Transverse colon (tissue), 4 donors: ENCODE data around the gene C16orf89. TPM values are rescaled to one million over a fixed set of nuclear protein-coding genes. Genes with fewer than 3 reads are reported as not detected.

Experiments used
- DNase-seq: peaks from one replicate; pipeline ENCODE4 v3.0.0-alpha.2; 2019
- H3K27ac ChIP-seq, 4 donors: fragments of 200-600 bp; sonication (generic); 2 replicates each; pipeline ENCODE4 v1.5.1; 2016 to 2018; ENCODE audit warnings: inconsistent platforms in 4 of 4
- H3K27me3 ChIP-seq: fragments of 200-600 bp; sonication (generic); 2 replicates; pipeline ENCODE4 v1.5.1; 2017; ENCODE audit warnings: inconsistent platforms
- H3K36me3 ChIP-seq, 4 donors: fragments of 200-600 bp; sonication (generic); 2 replicates each; pipeline ENCODE4 v1.5.1; 2017 to 2019; ENCODE audit warnings: inconsistent platforms in 4 of 4
- H3K4me1 ChIP-seq, 4 donors: fragments of 200-600 bp; sonication (generic); 2 replicates each; pipeline ENCODE4 v1.5.1; 2017 to 2020; ENCODE audit warnings: inconsistent platforms in 4 of 4
- H3K4me3 ChIP-seq, 4 donors: fragments of 200-600 bp; sonication (generic); 1 replicate in 1 of 4; 2 replicates in 3 of 4; pipeline versions ENCODE4 v1.5.1 to v1.6.1; 2017 to 2019; ENCODE audit warnings: inconsistent platforms in 4 of 4
- H3K9me3 ChIP-seq, 2 donors: fragments of 200-600 bp; sonication (generic); 2 replicates each; pipeline ENCODE4 v1.5.1; 2017 to 2019; ENCODE audit warnings: inconsistent platforms in 2 of 2
- CTCF ChIP-seq, 5 experiments: fragments of 200-600 bp in 3 of 5; fragments of 450-650 bp in 2 of 5; sonication (generic) in 3 of 5; IDR thresholded peaks; 1 replicate in 2 of 5; 2 replicates in 3 of 5; pipeline ENCODE4 v1.5.1; 2016 to 2017; ENCODE audit warnings: antibody characterized with exemption in 5 of 5, inconsistent platforms in 3 of 5, mild to moderate bottlenecking in 2 of 5, moderate library complexity in 1 of 5
- EP300 ChIP-seq: sonication (generic); formaldehyde crosslinking; IDR thresholded peaks from one replicate; pipeline ENCODE4 v1.6.1; 2017; ENCODE audit warnings: antibody characterized with exemption, low read depth
- POLR2A ChIP-seq: fragments of 450-650 bp; IDR thresholded peaks from one replicate; pipeline ENCODE4 v1.6.1; 2016; ENCODE audit warnings: antibody characterized with exemption, mild to moderate bottlenecking, moderate library complexity
- POLR2AphosphoS5 ChIP-seq, 3 donors: sonication (generic); formaldehyde crosslinking; IDR thresholded peaks; one replicate each; pipeline ENCODE4 v1.6.1; 2016; ENCODE audit warnings: antibody characterized with exemption in 3 of 3
- WGBS, 2 donors: methylation state at CpG; one replicate each; pipeline ENCODE4 v1.1.5; 2018; ENCODE audit warnings: low coverage in 1 of 2; 5-methylcytosine and 5-hydroxymethylcytosine counted together
- in situ Hi-C, 4 donors: fragments of 200-750 bp; cut with MboI; loops; one replicate each; pipeline versions ENCODE4 v1.15.0 to v1.15.1; 2017; ENCODE audit warnings: low sequenced_read_pairs in 3 of 4, low pct_ligation_motif_present in 1 of 4, low pct_unique_long_range_greater_than_20kb in 1 of 4
- intact Hi-C: fragments of 100-400 bp; cut with DNase I; formaldehyde crosslinking; loops from one replicate; pipeline ENCODE4 v1.15.1; 2023; ENCODE audit warnings: low total_unique reads
- total RNA-seq, 4 donors: library from RNA; depleted of rRNA; stranded (reverse); fragments of >200 nt; gene quantifications; one replicate each; pipeline ENCODE4 v1.1.0, GENCODE V29; 2016

Gene C16orf89
- total RNA-seq, 4 donors from 2014 or later = 1.5 to 8.6 TPM; not detected in 2

GRCh38 chr16:5016967-5017677, 48.6 kb downstream of the C16orf89 start:
- WGBS, 2 donors = 83% methylated on average over 6 of the region's 6 CpGs; no CpG with 5 or more reads in 1 of the 2 donors

GRCh38 chr16:5015887-5016286, 49.9 kb downstream of the C16orf89 start:
- no peak for TF ChIP-seq POLR2AphosphoS5 (IDR thresholded peaks at IDR 0.05)
- TF ChIP-seq POLR2A = no peak
- no peak for TF ChIP-seq EP300
- TF ChIP-seq CTCF (IDR thresholded peaks at IDR 0.05) = no peak
- H3K27me3 ChIP-seq = no peaks in the 10 kb centered on the region
- intact Hi-C loops = no loop called here
- H3K36me3 ChIP-seq = no peaks in the 10 kb centered on the region
- no peak overlapping the region for H3K4me3 ChIP-seq
- in situ Hi-C loops = no loop called here
- peaks cover 0 to 10% (median 0%) of the 10 kb centered on the region in 4 donors for H3K4me1 ChIP-seq
- H3K9me3 ChIP-seq = no peaks in the 10 kb centered on the region
- no peak for DNase-seq
- H3K27ac ChIP-seq = no peak overlapping the region
- 95% methylated on average over 4 of the region's 4 CpGs; no CpG with 5 or more reads in 1 of the 2 donors for WGBS, 2 donors

More at GRCh38 chr16:5016967-5017677, 48.6 kb downstream of the C16orf89 start:
- TF ChIP-seq CTCF (IDR thresholded peaks at IDR 0.05) (no peak), POLR2A (no peak), POLR2AphosphoS5 (IDR thresholded peaks at IDR 0.05) (no peak), EP300 (no peak)
- DNase-seq = no peak
- in situ Hi-C loops (no loop called here), intact Hi-C loops (no loop called here)
- H3K27me3 ChIP-seq = no peaks in the 10 kb centered on the region
- H3K27ac ChIP-seq = no peak overlapping the region
- H3K36me3 ChIP-seq = no peaks in the 10 kb centered on the region
- no peak overlapping the region for H3K4me3 ChIP-seq
- no peaks in the 10 kb centered on the region for H3K9me3 ChIP-seq
- H3K4me1 ChIP-seq = peaks cover 0 to 10% (median 0%) of the 10 kb centered on the region in 4 donors

- Histone ChIP-seq H3K9me3 (no peaks in the 10 kb centered on the region), H3K36me3 (no peaks in the 10 kb centered on the region), H3K4me1 (peaks cover 0 to 10% (median 0%) of the 10 kb centered on the region in 4 donors), H3K4me3 (no peak overlapping the region), H3K27ac (no peak overlapping the region), H3K27me3 (no peaks in the 10 kb centered on the region)
- 57% methylated on average over 4 of the region's 4 CpGs; no CpG with 5 or more reads in 1 of the 2 donors for WGBS, 2 donors
- DNase-seq = no peak
- in situ Hi-C loops (no loop called here), intact Hi-C loops (no loop called here)
- TF ChIP-seq CTCF (IDR thresholded peaks at IDR 0.05) (no peak), POLR2A (no peak), POLR2AphosphoS5 (IDR thresholded peaks at IDR 0.05) (no peak), EP300 (no peak)
These were observed 50.4 kb downstream of the C16orf89 start for GRCh38 chr16:5015351-5015750.

- no peaks in the 10 kb centered on the region for H3K4me1 ChIP-seq
These were observed 52.9 kb downstream of the C16orf89 start for GRCh38 chr16:5012887-5013286.

More at GRCh38 chr16:5012887-5013286, 52.9 kb downstream of the C16orf89 start:
- no peak for DNase-seq
- H3K27ac ChIP-seq = no peak overlapping the region
- H3K36me3 ChIP-seq = no peaks in the 10 kb centered on the region
- no peaks in the 10 kb centered on the region for H3K9me3 ChIP-seq
- H3K27me3 ChIP-seq = no peaks in the 10 kb centered on the region
- TF ChIP-seq POLR2A = no peak
- TF ChIP-seq EP300 = no peak
- no peak for TF ChIP-seq CTCF (IDR thresholded peaks at IDR 0.05)
- TF ChIP-seq POLR2AphosphoS5 (IDR thresholded peaks at IDR 0.05) = no peak
- H3K4me3 ChIP-seq = no peak overlapping the region
- intact Hi-C loops = no loop called here
- WGBS, 2 donors = 61 to 87% methylated on average over 5 to 6 of the region's 6 CpGs
- in situ Hi-C loops = no loop called here
